ENCODE results near the gene ANO10.

GRCh38 chr3:43348852-43349574, 272.8 kb downstream of the ANO10 start:
- TF ChIP-seq, protein P1, sequence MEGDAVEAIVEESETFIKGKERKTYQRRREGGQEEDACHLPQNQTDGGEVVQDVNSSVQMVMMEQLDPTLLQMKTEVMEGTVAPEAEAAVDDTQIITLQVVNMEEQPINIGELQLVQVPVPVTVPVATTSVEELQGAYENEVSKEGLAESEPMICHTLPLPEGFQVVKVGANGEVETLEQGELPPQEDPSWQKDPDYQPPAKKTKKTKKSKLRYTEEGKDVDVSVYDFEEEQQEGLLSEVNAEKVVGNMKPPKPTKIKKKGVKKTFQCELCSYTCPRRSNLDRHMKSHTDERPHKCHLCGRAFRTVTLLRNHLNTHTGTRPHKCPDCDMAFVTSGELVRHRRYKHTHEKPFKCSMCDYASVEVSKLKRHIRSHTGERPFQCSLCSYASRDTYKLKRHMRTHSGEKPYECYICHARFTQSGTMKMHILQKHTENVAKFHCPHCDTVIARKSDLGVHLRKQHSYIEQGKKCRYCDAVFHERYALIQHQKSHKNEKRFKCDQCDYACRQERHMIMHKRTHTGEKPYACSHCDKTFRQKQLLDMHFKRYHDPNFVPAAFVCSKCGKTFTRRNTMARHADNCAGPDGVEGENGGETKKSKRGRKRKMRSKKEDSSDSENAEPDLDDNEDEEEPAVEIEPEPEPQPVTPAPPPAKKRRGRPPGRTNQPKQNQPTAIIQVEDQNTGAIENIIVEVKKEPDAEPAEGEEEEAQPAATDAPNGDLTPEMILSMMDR (IDR thresholded peaks at IDR 0.05 in 8 of 11, conservative IDR thresholded peaks at IDR 0.05 in 3 of 11), result no peak
- no peak for TF ChIP-seq POLR2A (IDR thresholded peaks at IDR 0.05)

Data from spleen (tissue), 7 donors.